GM21717 (cell line): ENCODE data around the gene TNFAIP8.

Experiments
- ATAC-seq: cut with Tn5 transposase; IDR thresholded peaks from one replicate; pipeline ENCODE4 v1.9.1; 2021; ENCODE audit warnings: mild to moderate bottlenecking, moderate library complexity; ENCODE audit not compliant: unreplicated experiment

The TNFAIP8 gene

DNA sequence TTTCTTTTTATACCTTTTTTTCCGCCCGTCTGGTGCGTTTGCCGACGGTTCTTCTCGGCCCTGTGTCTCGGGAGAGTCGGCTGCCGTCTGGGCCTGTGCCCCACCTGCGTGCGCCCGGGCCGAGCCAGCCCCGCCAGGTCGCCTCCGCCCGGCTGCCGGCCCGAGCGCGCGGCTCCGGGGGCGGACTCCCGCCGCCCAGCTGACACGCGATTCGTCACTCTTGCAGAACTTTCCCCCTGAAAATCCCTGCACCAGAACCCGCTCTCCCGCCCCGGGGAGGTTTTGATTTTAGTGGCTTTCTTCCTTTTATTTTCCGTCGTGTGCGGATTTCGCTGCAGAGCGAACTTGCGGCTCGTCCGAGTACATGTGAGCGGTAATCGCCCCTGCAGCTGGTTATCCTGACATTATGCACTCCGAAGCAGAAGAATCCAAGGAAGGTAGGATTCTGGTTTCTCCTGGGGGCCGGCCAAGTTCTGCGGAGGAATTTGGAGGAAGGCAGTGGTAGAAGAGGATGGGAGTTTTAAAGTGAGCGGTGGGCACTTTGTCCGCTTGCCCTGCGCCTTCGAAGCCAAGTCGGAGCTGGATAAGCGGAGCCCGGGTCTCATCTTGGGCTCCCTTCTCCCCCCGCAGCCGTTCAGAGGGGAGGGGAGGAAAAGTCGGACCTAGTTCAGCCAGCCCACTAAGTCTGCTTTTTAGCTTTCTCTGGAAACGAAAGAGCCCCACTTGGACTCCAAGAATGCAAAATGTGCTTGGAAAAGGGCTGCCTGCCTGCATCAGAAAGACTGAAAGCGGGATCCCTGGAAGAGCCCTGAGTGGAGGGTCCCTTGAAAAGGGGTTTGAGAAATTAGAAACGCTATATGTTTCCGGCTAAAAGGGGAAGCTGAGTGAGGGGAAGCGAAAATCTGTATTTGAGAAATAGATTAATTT is at the start of gene TNFAIP8:
TSS of gene TNFAIP8 (plus strand) at position 335 of the 927 bp plus-strand sequence. CDS start at position 407, 72 bp downstream.
- peak; percentile 41 for ATAC-seq

DNA sequence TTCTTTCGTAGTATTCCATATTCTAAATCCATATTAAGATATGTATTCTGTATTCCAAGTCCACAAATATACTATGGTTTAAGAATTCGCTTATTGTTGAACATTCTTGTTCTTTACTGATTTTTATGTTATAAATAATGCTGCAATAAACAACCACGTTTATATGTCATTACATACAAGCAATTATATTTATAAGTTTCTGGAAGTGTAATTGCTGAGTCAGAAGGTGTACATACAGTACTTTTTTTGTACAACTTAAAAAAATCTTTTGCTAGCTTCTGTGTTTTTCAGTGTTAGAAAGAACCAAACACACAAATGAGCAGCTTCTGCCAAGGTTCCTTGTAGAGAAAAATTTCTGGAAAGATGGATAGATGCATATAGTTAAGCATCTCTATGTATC is 48.6 kb upstream of the TNFAIP8 start:
- ATAC-seq, result no peak

DNA sequence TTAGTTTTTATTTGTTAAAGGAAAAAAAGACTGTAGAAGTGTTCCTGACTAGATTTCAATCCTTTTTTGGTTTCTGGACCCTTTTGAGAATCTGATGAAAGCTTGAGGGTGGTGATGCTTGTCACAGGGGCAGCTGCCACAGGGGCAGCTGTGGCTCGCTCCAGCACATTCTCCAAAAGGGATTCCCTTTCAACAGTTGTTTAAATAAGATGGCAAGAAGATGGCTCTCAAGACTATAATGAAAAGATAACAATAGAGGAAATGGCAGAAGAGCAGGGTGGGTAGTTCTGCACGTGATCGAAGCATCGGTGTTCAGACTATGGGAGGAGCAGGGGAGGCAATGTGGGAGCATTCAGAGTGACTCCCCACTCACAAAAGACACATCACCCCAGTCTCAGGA is 46.5 kb upstream of the TNFAIP8 start:
- ATAC-seq, result peak; percentile 14

DNA sequence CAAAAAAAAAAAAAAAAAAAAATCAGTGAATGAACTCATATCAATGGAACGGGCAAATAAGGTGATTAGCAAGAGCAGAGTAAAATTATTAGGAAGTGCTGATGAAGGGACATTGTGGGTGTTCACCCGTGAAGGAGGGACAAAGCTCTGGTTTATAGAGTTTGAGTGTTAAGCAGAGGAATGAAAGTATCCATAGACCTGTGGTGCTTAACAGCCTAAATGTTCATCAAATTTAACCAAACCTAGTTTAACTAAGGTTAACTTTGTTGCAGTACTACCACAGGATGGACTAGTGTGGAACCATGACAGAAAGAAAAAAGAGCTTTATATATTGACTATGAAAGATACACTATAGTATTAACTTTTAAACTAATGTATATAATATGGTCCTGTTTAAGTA is 44.1 kb upstream of the TNFAIP8 start:
- no peak for ATAC-seq

DNA sequence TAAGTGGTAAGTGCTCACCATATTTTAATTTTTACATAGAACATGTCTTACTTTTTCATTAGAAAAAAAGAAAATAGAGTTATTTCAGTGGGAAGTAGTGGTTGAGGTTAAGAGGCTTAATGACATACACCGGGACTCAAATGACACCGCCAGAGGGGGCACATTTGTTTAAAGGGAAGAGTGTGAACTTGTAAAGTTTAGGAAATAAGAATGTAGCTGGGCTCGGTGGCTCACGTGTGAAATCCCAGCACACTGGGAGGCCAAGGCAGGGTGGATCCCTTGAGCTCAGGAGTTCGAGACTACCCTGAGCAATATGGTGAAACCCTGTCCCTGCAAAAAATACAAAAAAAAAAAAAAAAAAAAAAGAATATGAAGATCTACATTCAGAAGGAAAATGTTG is 43.4 kb upstream of the TNFAIP8 start:
- no peak for ATAC-seq

DNA sequence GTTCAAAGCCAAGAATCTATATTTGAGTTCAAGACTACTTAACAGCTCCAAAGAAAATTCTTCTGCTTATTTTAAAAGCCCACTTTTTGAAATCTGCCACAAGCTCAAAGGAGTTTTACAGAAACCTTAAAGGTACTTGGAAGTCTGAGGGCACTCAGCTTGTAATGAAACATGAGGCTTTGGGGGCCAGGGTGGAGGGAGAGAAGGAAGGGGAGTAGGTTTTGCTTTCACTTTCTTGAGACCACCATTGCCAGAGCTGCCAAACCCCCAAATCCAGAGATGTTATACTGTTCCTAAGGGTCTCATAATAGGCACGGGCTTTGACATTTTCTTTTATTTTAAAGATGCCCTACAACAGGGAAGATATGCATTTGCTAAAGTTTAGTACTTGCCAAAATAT is 42.6 kb upstream of the TNFAIP8 start:
- no peak for ATAC-seq

DNA sequence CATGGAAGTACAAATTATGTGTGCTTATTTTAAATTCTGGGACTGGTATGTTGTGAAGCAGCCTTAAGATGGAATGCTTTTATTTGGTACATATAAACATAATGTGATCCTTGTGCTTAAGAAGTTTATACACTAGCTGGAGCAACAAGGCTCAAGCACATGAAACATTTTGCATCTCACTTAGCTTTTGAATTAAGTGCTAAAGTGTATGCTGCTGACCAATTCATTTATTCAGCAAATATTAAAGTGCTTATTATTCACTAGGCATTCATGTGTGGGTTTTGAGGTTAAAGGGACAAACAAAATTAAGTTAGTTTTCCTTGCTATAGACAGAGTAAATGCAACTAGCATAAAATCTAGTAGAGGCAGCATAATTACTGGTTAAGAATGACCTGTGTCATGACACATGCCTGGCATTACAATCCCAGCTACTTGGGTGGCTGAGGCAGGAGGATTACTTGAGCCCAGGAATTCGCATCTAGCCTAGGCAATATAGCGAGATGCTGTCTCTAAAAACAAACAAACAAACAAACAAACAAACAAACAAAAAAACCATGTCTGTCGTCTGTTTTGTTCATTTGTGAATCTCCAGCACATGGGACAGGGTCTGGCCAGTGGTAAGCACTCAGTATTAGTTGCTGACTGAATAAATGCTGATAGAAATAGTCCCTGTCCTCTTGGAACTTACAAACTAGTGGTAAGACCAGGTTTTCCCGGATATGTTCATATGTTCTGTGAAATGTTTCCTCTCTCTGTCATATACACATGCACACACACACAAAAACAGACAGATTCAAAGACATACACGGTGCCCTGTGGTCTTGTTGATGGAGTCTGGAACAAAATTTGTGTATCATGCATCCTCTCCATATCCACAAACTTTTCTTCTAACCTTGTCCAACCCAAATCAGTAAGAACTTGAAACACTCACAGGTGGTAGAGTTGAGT is 41.9 kb upstream of the TNFAIP8 start:
- ATAC-seq, result no peak

GRCh38 chr5:119315516-119315949 is 40.3 kb upstream of the TNFAIP8 start:
- peak; percentile 74 for ATAC-seq

- ATAC-seq, result no peak
Measured at GRCh38 chr5:119316086-119316485, 39.7 kb upstream of the TNFAIP8 start.

DNA sequence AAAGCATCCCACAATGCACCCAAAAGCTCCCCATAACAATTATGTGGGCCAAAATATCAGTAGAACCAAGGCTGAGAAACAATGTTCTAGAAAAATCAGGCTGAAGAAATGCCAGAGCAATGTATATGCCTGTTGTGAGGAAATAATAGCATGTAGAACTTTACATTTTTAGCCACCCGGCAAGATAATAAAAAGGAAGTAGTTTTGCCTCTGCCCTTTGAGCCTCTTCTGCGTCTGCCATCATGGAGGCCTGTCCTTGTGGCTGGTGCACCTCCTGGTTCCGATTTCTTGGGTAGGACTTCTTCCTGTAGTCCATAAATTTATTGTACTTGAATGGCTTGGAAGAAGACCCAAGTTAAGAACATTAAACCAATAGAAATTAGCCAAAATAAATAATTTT is 38.9 kb upstream of the TNFAIP8 start:
- no peak for ATAC-seq

DNA sequence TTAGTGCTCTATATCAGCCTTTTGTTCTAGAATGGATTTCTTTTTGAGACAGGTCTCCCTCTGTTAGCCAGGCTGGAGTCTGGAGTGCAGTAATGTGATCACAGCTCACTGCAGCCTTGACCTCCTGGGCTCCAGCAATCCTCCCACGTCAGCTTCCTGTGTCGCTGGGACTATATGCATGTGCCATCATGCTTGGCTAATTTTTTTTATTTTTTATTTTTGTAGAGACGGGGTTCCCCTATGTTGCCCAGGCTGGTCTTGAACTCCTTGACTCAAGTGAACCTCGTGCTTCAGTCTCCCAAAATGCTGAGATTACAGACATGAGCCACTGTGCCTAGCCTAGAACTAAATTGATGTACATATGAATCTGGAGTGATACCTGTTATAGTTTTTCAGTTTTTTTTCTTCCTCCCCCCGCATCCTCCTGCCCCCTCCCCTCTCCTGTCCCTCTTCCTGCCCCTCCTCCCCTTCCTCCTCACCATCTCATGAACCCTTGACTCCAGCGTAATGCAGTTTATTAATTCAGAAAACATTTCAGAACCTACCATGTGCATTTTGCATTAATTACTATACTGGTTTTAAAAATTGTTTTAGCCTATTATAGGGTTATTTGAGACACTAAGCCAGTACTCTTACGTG is 37.4 kb upstream of the TNFAIP8 start:
- ATAC-seq, result no peak

DNA sequence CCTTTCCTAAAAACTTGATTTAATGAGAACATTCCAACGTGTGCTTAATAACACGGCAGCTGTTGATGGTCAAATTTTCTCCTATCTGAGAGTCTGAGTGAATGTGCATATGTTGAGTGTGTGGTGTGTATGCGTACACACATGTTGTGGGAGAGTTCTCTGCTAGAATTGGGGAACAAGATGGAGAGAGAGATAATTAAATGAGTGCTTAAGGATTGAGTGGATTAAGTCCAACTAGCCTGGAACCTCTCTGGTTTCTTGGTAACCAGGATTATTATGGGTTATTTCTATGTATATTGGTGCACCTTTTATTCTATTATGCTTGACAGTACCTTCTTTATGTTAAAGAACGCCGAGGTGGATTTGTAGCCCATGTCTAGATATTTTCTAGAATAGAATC is 36.4 kb upstream of the TNFAIP8 start:
- no peak for ATAC-seq

- no peak for ATAC-seq
Measured at GRCh38 chr5:119319890-119320289, 35.9 kb upstream of the TNFAIP8 start.

GRCh38 chr5:119321569-119322311 is 34.1 kb upstream of the TNFAIP8 start:
- no peak for ATAC-seq

DNA sequence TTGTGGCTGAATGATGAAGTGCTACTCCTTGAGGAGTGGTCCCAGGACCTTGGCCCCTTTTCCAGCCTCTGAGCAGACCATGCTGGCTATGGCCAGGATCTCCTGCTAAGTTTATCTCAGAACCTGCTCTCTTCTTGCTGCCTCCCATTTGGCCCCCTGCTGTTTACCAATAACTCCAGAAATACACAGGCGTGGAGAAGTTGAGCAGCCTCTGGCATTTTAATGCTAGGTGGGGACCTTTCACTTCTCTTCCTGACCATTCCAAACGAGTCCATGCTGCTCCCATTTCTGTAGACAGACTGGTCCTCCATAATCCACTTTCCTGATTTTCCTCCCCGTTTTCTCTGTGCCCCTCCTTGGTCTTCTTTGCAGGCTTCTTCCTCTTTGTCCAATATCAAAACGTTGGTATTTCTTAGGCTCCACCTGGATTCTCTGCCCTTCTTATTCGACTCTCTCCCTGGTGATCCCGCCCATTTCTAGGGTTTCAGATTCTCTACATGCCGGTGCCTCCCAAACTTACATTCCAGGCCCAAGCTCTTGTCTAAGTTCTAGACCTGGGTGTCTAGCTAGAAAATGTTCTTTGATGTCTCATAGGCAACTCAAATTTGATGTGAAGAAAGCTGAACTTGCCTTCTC is 33.4 kb upstream of the TNFAIP8 start:
- no peak for ATAC-seq

GRCh38 chr5:119322948-119323537 is 32.8 kb upstream of the TNFAIP8 start:
- peak; percentile 71 for ATAC-seq

DNA sequence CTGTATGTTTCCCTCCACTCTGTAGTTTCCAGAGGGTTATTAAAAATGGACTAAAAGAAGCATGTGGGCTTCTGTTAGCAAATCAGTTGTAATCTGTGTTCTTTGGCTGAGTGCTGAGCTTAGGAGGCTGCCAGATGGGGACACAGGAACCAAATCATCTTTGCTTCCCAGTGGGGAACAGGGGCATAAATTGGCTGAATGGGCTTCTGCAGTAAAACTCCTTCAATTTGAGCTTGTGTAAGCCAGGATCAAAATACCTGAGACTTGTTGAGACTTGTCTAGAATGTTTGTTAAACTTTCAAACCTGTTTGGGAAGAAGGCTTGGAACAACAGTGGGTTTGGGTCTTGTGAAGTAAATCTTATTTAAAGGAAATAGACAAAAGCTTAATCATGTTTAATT is 32.2 kb upstream of the TNFAIP8 start:
- no peak for ATAC-seq

DNA sequence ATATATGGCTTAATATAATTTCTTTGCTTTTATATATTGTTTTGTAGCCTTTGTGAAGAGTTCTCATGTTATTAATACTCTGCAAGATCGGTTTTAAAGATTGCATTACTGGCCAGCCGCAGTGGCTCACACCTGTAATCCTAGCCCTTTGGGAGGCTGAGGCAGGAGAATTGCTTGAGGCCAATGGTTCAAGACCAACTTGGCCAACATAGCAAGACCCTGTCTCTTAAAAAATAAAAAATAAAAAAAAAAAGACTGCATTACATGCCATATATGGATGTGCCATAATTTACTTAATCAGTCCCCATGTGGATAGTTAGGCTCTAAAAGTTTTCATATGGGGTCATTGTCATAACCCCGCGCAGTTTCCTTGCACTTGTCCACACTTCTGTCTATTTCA is 31.0 kb upstream of the TNFAIP8 start:
- no peak for ATAC-seq

DNA sequence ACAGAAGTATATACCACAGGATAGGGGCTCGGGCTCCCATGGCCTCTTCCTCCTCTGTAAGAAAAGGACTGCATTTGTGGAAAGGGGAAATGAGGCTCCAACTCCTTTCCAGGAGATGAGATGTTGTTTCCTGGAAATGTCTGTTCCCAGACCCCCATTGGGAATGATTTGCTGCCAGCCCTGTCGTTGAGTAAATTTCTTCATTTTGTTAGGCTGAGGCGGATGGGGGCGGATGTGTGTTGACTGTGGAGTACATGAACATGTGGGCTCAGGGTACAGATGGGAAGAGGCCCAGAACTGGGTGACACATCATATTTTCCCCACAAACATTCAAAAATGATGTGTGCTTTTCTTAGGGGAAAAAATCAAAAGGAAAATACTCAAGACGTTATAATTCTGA is 28.8 kb upstream of the TNFAIP8 start:
- no peak for ATAC-seq
